ENCODE data around the gene DGKB.

DNA sequence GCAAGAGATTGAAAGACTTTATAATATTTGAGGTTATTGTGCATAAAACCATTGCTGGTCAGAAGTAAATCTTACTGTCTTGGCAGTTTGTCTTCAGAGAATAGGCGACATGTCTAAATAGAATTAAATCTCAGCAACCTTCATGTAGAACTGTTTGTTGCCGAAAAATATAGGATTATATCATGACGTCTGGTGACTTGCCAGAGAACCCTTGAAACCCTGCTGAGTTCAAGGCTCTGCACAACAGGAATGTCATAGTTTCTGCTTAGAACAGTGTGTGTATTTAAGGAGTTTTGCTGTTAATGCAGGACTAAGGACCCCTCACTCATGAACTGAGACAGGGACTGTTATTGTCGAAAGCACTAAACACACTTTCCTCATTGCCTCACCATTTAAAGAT is 706.7 kb downstream of the DGKB start:
- TF ChIP-seq, protein P1, sequence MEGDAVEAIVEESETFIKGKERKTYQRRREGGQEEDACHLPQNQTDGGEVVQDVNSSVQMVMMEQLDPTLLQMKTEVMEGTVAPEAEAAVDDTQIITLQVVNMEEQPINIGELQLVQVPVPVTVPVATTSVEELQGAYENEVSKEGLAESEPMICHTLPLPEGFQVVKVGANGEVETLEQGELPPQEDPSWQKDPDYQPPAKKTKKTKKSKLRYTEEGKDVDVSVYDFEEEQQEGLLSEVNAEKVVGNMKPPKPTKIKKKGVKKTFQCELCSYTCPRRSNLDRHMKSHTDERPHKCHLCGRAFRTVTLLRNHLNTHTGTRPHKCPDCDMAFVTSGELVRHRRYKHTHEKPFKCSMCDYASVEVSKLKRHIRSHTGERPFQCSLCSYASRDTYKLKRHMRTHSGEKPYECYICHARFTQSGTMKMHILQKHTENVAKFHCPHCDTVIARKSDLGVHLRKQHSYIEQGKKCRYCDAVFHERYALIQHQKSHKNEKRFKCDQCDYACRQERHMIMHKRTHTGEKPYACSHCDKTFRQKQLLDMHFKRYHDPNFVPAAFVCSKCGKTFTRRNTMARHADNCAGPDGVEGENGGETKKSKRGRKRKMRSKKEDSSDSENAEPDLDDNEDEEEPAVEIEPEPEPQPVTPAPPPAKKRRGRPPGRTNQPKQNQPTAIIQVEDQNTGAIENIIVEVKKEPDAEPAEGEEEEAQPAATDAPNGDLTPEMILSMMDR (IDR thresholded peaks at IDR 0.05): no peak
- TF ChIP-seq POLR2A (IDR thresholded peaks at IDR 0.05): no peak
